Liver (tissue), 9 donors: ENCODE results near the gene PDE2A. TPM values are rescaled to one million over a fixed set of nuclear protein-coding genes. Genes with fewer than 3 reads are reported as not detected.

Source experiments
- DNase-seq: peaks from one replicate; pipeline ENCODE4 v3.0.0-alpha.2; 2017; ENCODE audit warnings: low spot score
- H3K27ac ChIP-seq, 2 donors: one replicate each; pipeline ENCODE4 v1.7.0; 2013; ENCODE audit warnings: inconsistent platforms in 2 of 2, low read length in 2 of 2, control low read depth in 1 of 2, low read depth in 1 of 2, mild to moderate bottlenecking in 1 of 2
- H3K27me3 ChIP-seq, 4 donors: one replicate each; pipeline versions ENCODE4 v1.6.1 to v1.7.0; 2013; ENCODE audit warnings: low read length in 3 of 4, inconsistent platforms in 1 of 4, mild to moderate bottlenecking in 1 of 4, moderate library complexity in 1 of 4; ENCODE audit not compliant: control insufficient read depth in 4 of 4, insufficient read depth in 4 of 4
- H3K36me3 ChIP-seq, 4 donors: one replicate each; pipeline versions ENCODE4 v1.6.1 to v1.7.0; 2013; ENCODE audit warnings: low read length in 3 of 4, mild to moderate bottlenecking in 3 of 4, low read depth in 1 of 4, moderate library complexity in 1 of 4; ENCODE audit not compliant: control insufficient read depth in 4 of 4, insufficient read depth in 3 of 4
- H3K4me1 ChIP-seq, 4 donors: one replicate each; pipeline versions ENCODE4 v1.6.1 to v1.7.0; 2013; ENCODE audit warnings: low read length in 3 of 4, mild to moderate bottlenecking in 3 of 4, moderate library complexity in 1 of 4; ENCODE audit not compliant: control insufficient read depth in 4 of 4, insufficient read depth in 4 of 4
- H3K4me3 ChIP-seq, 3 donors: one replicate each; pipeline versions ENCODE4 v1.6.1 to v1.7.0; 2013; ENCODE audit warnings: low read length in 3 of 3, control low read depth in 1 of 3, low read depth in 1 of 3, mild to moderate bottlenecking in 1 of 3
- H3K9ac ChIP-seq, 2 donors: one replicate each; pipeline ENCODE4 v1.7.0; 2013; ENCODE audit warnings: low read length in 2 of 2, mild to moderate bottlenecking in 2 of 2, moderate library complexity in 2 of 2, control low read depth in 1 of 2, low read depth in 1 of 2
- H3K9me3 ChIP-seq, 4 donors: one replicate each; pipeline versions ENCODE4 v1.6.1 to v1.7.0; 2013; ENCODE audit warnings: low read length in 3 of 4; ENCODE audit not compliant: control insufficient read depth in 4 of 4
- EGR1 ChIP-seq, 2 donors: IDR thresholded peaks; 2 replicates each; pipeline ENCODE4 v1.6.1; 2016 to 2018; ENCODE audit warnings: antibody characterized with exemption in 2 of 2, low read depth in 2 of 2
- FOXA1 ChIP-seq: IDR thresholded peaks from 2 replicates; pipeline ENCODE4 v1.6.1; 2016; ENCODE audit warnings: antibody characterized with exemption
- FOXA2 ChIP-seq: IDR thresholded peaks from 2 replicates; pipeline ENCODE4 v1.6.1; 2016; ENCODE audit warnings: antibody characterized with exemption
- GABPA ChIP-seq, 2 donors: IDR thresholded peaks in 1 of 2; conservative IDR thresholded peaks in 1 of 2; 2 replicates each; pipeline ENCODE4 v1.6.1; 2016; ENCODE audit warnings: antibody characterized with exemption in 2 of 2, mild to moderate bottlenecking in 1 of 2, moderate library complexity in 1 of 2
- HNF4G ChIP-seq: IDR thresholded peaks from 2 replicates; pipeline ENCODE4 v1.6.1; 2016; ENCODE audit warnings: antibody characterized with exemption
- JUND ChIP-seq, 2 donors: IDR thresholded peaks; 2 replicates each; pipeline ENCODE4 v1.6.1; 2016; ENCODE audit warnings: antibody characterized with exemption in 2 of 2
- NR2F2 ChIP-seq: IDR thresholded peaks from 2 replicates; pipeline ENCODE4 v1.6.1; 2016; ENCODE audit warnings: antibody characterized with exemption
- RAD21 ChIP-seq, 2 donors: IDR thresholded peaks; 2 replicates each; pipeline ENCODE4 v1.6.1; 2016; ENCODE audit warnings: antibody characterized with exemption in 2 of 2, mild to moderate bottlenecking in 2 of 2
- RXRA ChIP-seq, 2 donors: IDR thresholded peaks; 2 replicates each; pipeline ENCODE4 v1.6.1; 2017 to 2018; ENCODE audit warnings: antibody characterized with exemption in 2 of 2, mild to moderate bottlenecking in 1 of 2
- SP1 ChIP-seq: IDR thresholded peaks from 2 replicates; pipeline ENCODE4 v1.6.1; 2018; ENCODE audit warnings: antibody characterized with exemption, mild to moderate bottlenecking
- TAF1 ChIP-seq: conservative IDR thresholded peaks from 2 replicates; pipeline ENCODE4 v1.6.1; 2016; ENCODE audit warnings: antibody characterized with exemption, mild to moderate bottlenecking
- YY1 ChIP-seq: IDR thresholded peaks from 2 replicates; pipeline ENCODE4 v1.6.1; 2016; ENCODE audit warnings: antibody characterized with exemption, mild to moderate bottlenecking
- WGBS: extraction: QIAGEN DNeasy Blood & Tissue Kit; methylation state at CpG from one replicate; pipeline ENCODE4 v1.1.7; 2013; 5-methylcytosine and 5-hydroxymethylcytosine counted together
- polyA plus RNA-seq, 2 donors: library from polyadenylated mRNA; stranded (reverse) in 1 of 2; unstranded in 1 of 2; fragments of 200-250 nt in 1 of 2; fragments of >200 nt in 1 of 2; fragmentation: Nextera tagmentation in 1 of 2; extraction: Ambion mirVana in 1 of 2; gene quantifications; one replicate each; pipeline versions ENCODE4 v1.2.1 to v1.2.3, GENCODE V29; 2013 to 2015
- total RNA-seq, 2 donors: library from RNA; depleted of rRNA; stranded (reverse); fragments of >200 nt; gene quantifications; one replicate each; pipeline ENCODE4 v1.2.3, GENCODE V29; 2014
- TF ChIP-seq, protein P1 (sequence below): fragments of 150-350 bp; IDR thresholded peaks from 2 replicates; pipeline ENCODE4 v1.5.1; 2017; ENCODE audit warnings: improper control_type of control experiment, low read depth, low read length; ENCODE audit not compliant: missing input control
- TF ChIP-seq, protein P2 (sequence below): IDR thresholded peaks from 2 replicates; pipeline ENCODE4 v1.6.1; 2016; ENCODE audit warnings: antibody characterized with exemption, mild to moderate bottlenecking
- TF ChIP-seq, protein P3 (sequence below): IDR thresholded peaks from 2 replicates; pipeline ENCODE4 v1.6.1; 2016; ENCODE audit warnings: antibody characterized with exemption
- TF ChIP-seq, protein P4 (sequence below): IDR thresholded peaks from 2 replicates; pipeline ENCODE4 v1.6.1; 2016; ENCODE audit warnings: antibody characterized with exemption
- donor health status: healthy.
- donor health status: healthy.
- donor health status: healthy.
- donor health status: healthy.
- donor health status: healthy.

The PDE2A gene
- total and polyA plus RNA-seq, 4 donors: 4.3 to 32.8 (median 12.9) TPM

DNA sequence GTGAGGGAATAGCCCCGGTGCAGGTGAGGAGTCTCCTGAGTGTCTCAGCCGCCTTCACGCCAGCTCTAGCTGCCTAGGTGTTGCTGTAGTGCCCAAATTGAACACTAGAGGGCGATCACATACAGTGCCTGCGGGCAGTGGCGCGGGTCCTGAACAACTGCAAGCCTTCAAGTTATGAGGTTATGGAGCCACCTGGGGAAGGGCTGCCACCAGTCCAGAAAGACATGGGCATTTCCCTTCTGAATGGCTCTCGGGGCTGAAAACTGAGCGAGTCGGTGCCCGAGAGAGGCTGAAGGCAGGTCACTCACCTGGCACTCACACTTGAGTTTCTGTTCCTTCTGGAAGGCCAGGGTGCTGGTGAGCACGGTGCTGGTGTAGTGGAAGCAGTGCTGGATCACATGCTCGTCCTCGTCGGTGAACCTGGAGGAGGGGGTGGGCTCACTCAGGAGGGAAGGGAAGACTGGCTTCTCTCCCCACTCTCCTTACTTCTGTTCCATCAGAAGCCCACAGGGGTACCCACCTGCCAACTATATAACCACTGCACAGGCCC lies 88.4 kb downstream of the PDE2A start:
- peak; percentile 73 for DNase-seq
- Histone ChIP-seq H3K27me3 (peaks cover 0 to 7% (median 0%) of the 10 kb centered on the region in 4 donors), H3K9ac (no peak overlapping the region), H3K27ac (no peak overlapping the region), H3K9me3 (no peaks in the 10 kb centered on the region), H3K36me3 (no peaks in the 10 kb centered on the region), H3K4me1 (peaks cover 0 to 12% (median 7%) of the 10 kb centered on the region in 4 donors), H3K4me3 (no peak overlapping the region)
- TF ChIP-seq JUND (IDR thresholded peaks at IDR 0.05) (no peak), FOXA2 (no peak), HNF4G (no peak), RAD21 (IDR thresholded peaks at IDR 0.05) (peak; percentile 91 to 95), EGR1 (IDR thresholded peaks at IDR 0.05; ENCODE audit: low read depth in 2 of 2) (no peak)
- TF ChIP-seq, protein P1, sequence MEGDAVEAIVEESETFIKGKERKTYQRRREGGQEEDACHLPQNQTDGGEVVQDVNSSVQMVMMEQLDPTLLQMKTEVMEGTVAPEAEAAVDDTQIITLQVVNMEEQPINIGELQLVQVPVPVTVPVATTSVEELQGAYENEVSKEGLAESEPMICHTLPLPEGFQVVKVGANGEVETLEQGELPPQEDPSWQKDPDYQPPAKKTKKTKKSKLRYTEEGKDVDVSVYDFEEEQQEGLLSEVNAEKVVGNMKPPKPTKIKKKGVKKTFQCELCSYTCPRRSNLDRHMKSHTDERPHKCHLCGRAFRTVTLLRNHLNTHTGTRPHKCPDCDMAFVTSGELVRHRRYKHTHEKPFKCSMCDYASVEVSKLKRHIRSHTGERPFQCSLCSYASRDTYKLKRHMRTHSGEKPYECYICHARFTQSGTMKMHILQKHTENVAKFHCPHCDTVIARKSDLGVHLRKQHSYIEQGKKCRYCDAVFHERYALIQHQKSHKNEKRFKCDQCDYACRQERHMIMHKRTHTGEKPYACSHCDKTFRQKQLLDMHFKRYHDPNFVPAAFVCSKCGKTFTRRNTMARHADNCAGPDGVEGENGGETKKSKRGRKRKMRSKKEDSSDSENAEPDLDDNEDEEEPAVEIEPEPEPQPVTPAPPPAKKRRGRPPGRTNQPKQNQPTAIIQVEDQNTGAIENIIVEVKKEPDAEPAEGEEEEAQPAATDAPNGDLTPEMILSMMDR: peak; percentile 89
- TF ChIP-seq, protein P2, sequence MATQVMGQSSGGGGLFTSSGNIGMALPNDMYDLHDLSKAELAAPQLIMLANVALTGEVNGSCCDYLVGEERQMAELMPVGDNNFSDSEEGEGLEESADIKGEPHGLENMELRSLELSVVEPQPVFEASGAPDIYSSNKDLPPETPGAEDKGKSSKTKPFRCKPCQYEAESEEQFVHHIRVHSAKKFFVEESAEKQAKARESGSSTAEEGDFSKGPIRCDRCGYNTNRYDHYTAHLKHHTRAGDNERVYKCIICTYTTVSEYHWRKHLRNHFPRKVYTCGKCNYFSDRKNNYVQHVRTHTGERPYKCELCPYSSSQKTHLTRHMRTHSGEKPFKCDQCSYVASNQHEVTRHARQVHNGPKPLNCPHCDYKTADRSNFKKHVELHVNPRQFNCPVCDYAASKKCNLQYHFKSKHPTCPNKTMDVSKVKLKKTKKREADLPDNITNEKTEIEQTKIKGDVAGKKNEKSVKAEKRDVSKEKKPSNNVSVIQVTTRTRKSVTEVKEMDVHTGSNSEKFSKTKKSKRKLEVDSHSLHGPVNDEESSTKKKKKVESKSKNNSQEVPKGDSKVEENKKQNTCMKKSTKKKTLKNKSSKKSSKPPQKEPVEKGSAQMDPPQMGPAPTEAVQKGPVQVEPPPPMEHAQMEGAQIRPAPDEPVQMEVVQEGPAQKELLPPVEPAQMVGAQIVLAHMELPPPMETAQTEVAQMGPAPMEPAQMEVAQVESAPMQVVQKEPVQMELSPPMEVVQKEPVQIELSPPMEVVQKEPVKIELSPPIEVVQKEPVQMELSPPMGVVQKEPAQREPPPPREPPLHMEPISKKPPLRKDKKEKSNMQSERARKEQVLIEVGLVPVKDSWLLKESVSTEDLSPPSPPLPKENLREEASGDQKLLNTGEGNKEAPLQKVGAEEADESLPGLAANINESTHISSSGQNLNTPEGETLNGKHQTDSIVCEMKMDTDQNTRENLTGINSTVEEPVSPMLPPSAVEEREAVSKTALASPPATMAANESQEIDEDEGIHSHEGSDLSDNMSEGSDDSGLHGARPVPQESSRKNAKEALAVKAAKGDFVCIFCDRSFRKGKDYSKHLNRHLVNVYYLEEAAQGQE: no peak
- 9% methylated on average over 15 of the region's 15 CpGs for WGBS

DNA sequence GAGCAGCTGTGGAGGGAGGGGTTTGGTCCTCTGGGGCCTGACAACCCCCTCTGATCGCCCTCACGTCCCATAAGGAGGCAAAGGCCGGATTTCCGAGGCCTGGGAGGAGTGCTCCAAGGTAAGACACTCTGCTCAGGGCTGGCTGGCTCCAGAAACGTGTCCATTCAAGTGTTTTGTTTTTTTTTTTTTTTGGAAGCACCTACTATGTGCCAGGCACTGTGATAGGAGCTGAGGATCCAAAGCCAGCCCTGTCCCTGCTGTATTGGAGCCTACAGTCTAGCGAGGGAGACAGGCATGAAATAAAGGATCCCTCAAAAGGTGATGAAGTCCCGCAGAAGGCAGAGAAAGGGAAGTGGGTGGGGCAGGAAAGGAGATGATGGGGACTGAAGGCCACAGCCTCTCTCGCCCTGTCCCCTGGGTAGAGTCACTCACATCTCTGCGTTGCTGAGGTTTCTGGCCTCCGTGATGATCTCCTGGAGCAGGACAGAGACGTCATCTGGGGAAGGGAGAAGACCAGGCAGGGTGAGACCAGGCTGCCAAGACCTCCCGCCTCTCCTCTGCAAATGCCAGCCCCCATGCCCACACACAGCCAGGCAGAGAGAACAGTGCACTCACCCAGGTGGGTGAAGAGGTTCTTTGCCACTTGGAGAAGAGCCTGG lies 89.2 kb downstream of the PDE2A start:
- no peak overlapping the region for H3K9ac ChIP-seq
- no peak overlapping the region for H3K4me3 ChIP-seq
- 37% methylated on average over 12 of the region's 12 CpGs for WGBS
- peaks cover 0 to 7% (median 0%) of the 10 kb centered on the region in 4 donors for H3K27me3 ChIP-seq
- peaks cover 0 to 8% (median 4%) of the 10 kb centered on the region in 4 donors for H3K4me1 ChIP-seq
- H3K9me3 ChIP-seq: no peaks in the 10 kb centered on the region
- DNase-seq: no peak
- no peaks in the 10 kb centered on the region for H3K36me3 ChIP-seq
- no peak overlapping the region for H3K27ac ChIP-seq
- TF ChIP-seq HNF4G: no peak
- no peak for TF ChIP-seq JUND (IDR thresholded peaks at IDR 0.05)
- no peak for TF ChIP-seq FOXA2
- TF ChIP-seq, protein P3, sequence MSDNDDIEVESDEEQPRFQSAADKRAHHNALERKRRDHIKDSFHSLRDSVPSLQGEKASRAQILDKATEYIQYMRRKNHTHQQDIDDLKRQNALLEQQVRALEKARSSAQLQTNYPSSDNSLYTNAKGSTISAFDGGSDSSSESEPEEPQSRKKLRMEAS: no peak
- TF ChIP-seq SP1: no peak
- TF ChIP-seq TAF1: no peak
- TF ChIP-seq GABPA (IDR thresholded peaks at IDR 0.05 in 1 of 2, conservative IDR thresholded peaks at IDR 0.05 in 1 of 2): no peak
- no peak for TF ChIP-seq NR2F2
- TF ChIP-seq EGR1 (IDR thresholded peaks at IDR 0.05; ENCODE audit: low read depth in 2 of 2): no peak
- TF ChIP-seq, protein P4, sequence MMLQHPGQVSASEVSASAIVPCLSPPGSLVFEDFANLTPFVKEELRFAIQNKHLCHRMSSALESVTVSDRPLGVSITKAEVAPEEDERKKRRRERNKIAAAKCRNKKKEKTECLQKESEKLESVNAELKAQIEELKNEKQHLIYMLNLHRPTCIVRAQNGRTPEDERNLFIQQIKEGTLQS: no peak
- TF ChIP-seq, protein P1: no peak
- no peak for TF ChIP-seq RXRA (IDR thresholded peaks at IDR 0.05)
- TF ChIP-seq, protein P2: no peak
- no peak for TF ChIP-seq YY1
- TF ChIP-seq FOXA1: no peak
- TF ChIP-seq RAD21 (IDR thresholded peaks at IDR 0.05): no peak
